Hepatocyte (in vitro differentiated cells): ENCODE measurements around the gene CALML5.

Experiments used
- EZH2 ChIP-seq: fragments of 200-600 bp; sonication (generic); IDR thresholded peaks from 2 replicates; pipeline ENCODE4 v1.6.1; 2016; ENCODE audit warnings: antibody characterized with exemption, mild to moderate bottlenecking, borderline replicate concordance
- EZH2phosphoT487 ChIP-seq: fragments of 200-600 bp; sonication (generic); IDR thresholded peaks from one replicate; pipeline ENCODE4 v1.6.1; 2018; ENCODE audit warnings: antibody characterized with exemption, mild to moderate bottlenecking, low read depth, moderate library complexity; ENCODE audit not compliant: unreplicated experiment, severe bottlenecking
- TF ChIP-seq, protein P1 (sequence below): fragments of 200-600 bp; sonication (generic); IDR thresholded peaks from 2 replicates; pipeline ENCODE4 v1.5.1; 2016; ENCODE audit warnings: antibody characterized with exemption, mild to moderate bottlenecking; ENCODE audit not compliant: poor library complexity

- TF ChIP-seq, protein P1, sequence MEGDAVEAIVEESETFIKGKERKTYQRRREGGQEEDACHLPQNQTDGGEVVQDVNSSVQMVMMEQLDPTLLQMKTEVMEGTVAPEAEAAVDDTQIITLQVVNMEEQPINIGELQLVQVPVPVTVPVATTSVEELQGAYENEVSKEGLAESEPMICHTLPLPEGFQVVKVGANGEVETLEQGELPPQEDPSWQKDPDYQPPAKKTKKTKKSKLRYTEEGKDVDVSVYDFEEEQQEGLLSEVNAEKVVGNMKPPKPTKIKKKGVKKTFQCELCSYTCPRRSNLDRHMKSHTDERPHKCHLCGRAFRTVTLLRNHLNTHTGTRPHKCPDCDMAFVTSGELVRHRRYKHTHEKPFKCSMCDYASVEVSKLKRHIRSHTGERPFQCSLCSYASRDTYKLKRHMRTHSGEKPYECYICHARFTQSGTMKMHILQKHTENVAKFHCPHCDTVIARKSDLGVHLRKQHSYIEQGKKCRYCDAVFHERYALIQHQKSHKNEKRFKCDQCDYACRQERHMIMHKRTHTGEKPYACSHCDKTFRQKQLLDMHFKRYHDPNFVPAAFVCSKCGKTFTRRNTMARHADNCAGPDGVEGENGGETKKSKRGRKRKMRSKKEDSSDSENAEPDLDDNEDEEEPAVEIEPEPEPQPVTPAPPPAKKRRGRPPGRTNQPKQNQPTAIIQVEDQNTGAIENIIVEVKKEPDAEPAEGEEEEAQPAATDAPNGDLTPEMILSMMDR, result no peak
- TF ChIP-seq EZH2 (no peak), EZH2phosphoT487 (no peak)
Measured at GRCh38 chr10:5540080-5540479, 40.7 kb upstream of the CALML5 start.
